ENCODE data around the gene SUPT4H1. TPM values are rescaled to one million over a fixed set of nuclear protein-coding genes. Genes with fewer than 3 reads are reported as not detected.

Gene SUPT4H1
- total RNA-seq, 4 donors from 2014 or later = 38.2 to 56.3 (median 44.2) TPM

- no peak within 1 kb of the TSS for H3K4me3 ChIP-seq (replicated peaks in 1 of 3)
- no peak for TF ChIP-seq POLR2A (IDR thresholded peaks at IDR 0.05)
- no peak for TF ChIP-seq CTCF (IDR thresholded peaks at IDR 0.05)
- no peak within 1 kb of the TSS for H3K27ac ChIP-seq
- H3K9me3 ChIP-seq = no peaks in the 10 kb centered on the region
- WGBS, 2 donors = 25 to 55% methylated on average over 13 to 15 of the region's 23 CpGs
- intact Hi-C loops (cut with DNase I) = loop anchor here (10.0 kb wide), 1 partner anchor 46 kb away; no protein-coding TSS in a partner anchor
- DNase-seq = no peak
- no peaks in the 10 kb centered on the region for H3K36me3 ChIP-seq
- no peaks in the 10 kb centered on the region for H3K27me3 ChIP-seq
- peaks cover 6 to 14% of the 10 kb centered on the region in 2 donors for H3K4me1 ChIP-seq
Measured at GRCh38 chr17:58328195-58329034, 23.6 kb downstream of the SUPT4H1 start, which contains the start of gene TSPOAP1. Gene TSPOAP1, minus strand, starts transcription at chr17:58328795. Its CDS starts 875 bp downstream, at chr17:58327920.

GRCh38 chr17:58327363-58328194 is 24.4 kb downstream of the SUPT4H1 start:
- H3K36me3 ChIP-seq = no peaks in the 10 kb centered on the region
- H3K4me3 ChIP-seq (replicated peaks in 1 of 3) = no peak overlapping the region
- DNase-seq = no peak
- H3K4me1 ChIP-seq = peaks cover 8 to 16% of the 10 kb centered on the region in 2 donors
- 78 to 79% methylated on average over 14 to 18 of the region's 19 CpGs for WGBS, 2 donors
- no peak overlapping the region for H3K27ac ChIP-seq
- TF ChIP-seq CTCF (IDR thresholded peaks at IDR 0.05) (no peak), POLR2A (IDR thresholded peaks at IDR 0.05) (no peak)
- intact Hi-C loops (cut with DNase I) = loop anchor here (10.0 kb wide), 1 partner anchor 47 kb away; no protein-coding TSS in a partner anchor
- no peaks in the 10 kb centered on the region for H3K9me3 ChIP-seq
- no peaks in the 10 kb centered on the region for H3K27me3 ChIP-seq

DNA sequence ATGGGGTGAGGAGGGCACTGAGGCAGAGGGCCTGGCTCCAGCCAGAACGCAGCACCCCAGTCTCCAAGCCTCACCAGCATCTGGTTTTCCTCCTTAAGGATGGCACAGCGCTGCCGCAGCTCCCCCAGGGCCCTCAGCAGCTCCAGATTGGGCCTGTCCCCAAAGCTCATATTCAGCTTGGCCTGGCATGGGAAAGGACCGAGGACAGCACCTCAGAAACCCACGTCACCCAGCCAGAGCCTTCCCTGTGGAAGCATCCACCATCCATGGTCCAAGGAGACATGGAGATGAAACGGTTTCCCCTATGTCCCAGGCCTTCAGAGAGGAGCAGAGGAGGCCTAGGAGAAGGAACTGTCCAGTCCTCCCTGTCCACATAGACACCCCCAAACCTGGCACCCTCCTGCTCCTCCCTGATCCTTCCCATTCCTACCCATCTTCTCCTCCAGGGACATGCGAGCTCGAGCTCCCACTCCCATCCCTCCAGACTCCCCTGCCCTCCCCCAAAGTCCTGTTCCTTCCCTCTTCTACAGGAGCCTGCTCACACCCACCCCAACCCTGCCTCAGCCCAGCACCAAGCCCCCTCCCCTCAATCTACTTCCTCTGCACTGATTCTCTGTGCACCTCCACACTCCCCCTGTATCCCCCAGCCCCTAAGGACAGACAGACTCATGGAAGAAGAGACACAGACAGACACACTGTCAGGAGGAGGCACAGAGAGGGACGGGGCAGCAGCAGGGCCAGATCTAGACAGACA is 25.2 kb downstream of the SUPT4H1 start:
- no peak for DNase-seq
- H3K4me1 ChIP-seq = peaks cover 8 to 16% of the 10 kb centered on the region in 2 donors
- no peak for TF ChIP-seq CTCF (IDR thresholded peaks at IDR 0.05)
- TF ChIP-seq POLR2A (IDR thresholded peaks at IDR 0.05) = no peak
- intact Hi-C loops (cut with DNase I) = loop anchor here (10.0 kb wide), 1 partner anchor 48 kb away; no protein-coding TSS in a partner anchor
- H3K27me3 ChIP-seq = no peaks in the 10 kb centered on the region
- no peaks in the 10 kb centered on the region for H3K9me3 ChIP-seq
- no peak overlapping the region for H3K27ac ChIP-seq
- H3K4me3 ChIP-seq (replicated peaks in 1 of 3) = no peak overlapping the region
- 83 to 89% methylated on average over 8 to 9 of the region's 9 CpGs for WGBS, 2 donors
- H3K36me3 ChIP-seq = no peaks in the 10 kb centered on the region

DNA sequence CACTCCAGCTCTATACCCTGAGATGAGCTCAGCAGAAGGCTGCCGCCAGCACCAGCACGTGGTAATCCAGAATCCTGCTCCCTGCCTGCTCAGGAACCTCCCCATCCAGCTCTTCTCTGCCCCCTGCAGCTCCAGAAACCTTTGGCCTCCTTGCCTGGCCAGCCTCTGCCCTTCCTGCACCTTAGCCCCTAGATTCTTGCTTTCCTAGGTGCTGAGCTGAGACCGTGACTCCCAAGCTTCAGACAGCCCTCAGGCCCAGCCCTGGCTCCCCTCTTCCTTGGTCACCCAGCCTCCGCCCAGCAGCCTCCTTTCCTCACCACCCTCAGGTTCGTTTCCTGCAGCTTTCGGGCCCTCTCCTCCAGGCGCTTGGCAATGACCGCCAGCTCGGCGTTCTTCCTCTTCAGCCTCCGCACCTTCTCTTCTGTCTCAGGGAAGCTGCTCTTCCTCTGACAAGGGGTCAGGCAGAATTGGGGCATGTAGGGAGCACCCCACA is 26.0 kb downstream of the SUPT4H1 start:
- Histone ChIP-seq H3K27ac (no peak overlapping the region), H3K36me3 (no peaks in the 10 kb centered on the region), H3K4me1 (peaks cover 8 to 16% of the 10 kb centered on the region in 2 donors), H3K4me3 (replicated peaks in 1 of 3) (no peak overlapping the region), H3K9me3 (no peaks in the 10 kb centered on the region), H3K27me3 (no peaks in the 10 kb centered on the region)
- DNase-seq = no peak
- intact Hi-C loops (cut with DNase I) = loop anchor here (10.0 kb wide), 1 partner anchor 49 kb away; no protein-coding TSS in a partner anchor
- 82 to 87% methylated on average over 10 to 11 of the region's 11 CpGs for WGBS, 2 donors
- TF ChIP-seq POLR2A (IDR thresholded peaks at IDR 0.05) = no peak
- no peak for TF ChIP-seq CTCF (IDR thresholded peaks at IDR 0.05)

Measured in thyroid gland (tissue), 4 donors.